HG02642 (cell line): ENCODE measurements around the gene HIC1.

Source experiments
- ATAC-seq: cut with Tn5 transposase; IDR thresholded peaks from one replicate; pipeline ENCODE4 v1.9.1; 2021; ENCODE audit warnings: mild to moderate bottlenecking; ENCODE audit not compliant: unreplicated experiment, poor library complexity

The HIC1 gene

GRCh38 chr17:2093349-2093748 is 38.4 kb downstream of the HIC1 start:
- no peak for ATAC-seq

- no peak for ATAC-seq
Observed at GRCh38 chr17:2094891-2095535, 40.1 kb downstream of the HIC1 start.

GRCh38 chr17:2095536-2095910 is 40.6 kb downstream of the HIC1 start:
- no peak for ATAC-seq

GRCh38 chr17:2101448-2102257 is 46.8 kb downstream of the HIC1 start:
- ATAC-seq: no peak

- no peak for ATAC-seq
Observed at GRCh38 chr17:2102931-2103809, 48.3 kb downstream of the HIC1 start.

- no peak for ATAC-seq
Observed at GRCh38 chr17:2105663-2106062, 50.8 kb downstream of the HIC1 start.

GRCh38 chr17:2106308-2106955 is 51.5 kb downstream of the HIC1 start:
- no peak for ATAC-seq

- ATAC-seq: no peak
Observed at GRCh38 chr17:2107050-2107449, 52.1 kb downstream of the HIC1 start.

- ATAC-seq: no peak
Observed at GRCh38 chr17:2107506-2107905, 52.6 kb downstream of the HIC1 start.

GRCh38 chr17:2108170-2108569 is 53.3 kb downstream of the HIC1 start:
- no peak for ATAC-seq

GRCh38 chr17:2110436-2110835 is 55.5 kb downstream of the HIC1 start:
- no peak for ATAC-seq

- ATAC-seq: no peak
Observed at GRCh38 chr17:2111691-2112090, 56.8 kb downstream of the HIC1 start.
